ENCODE measurements around the gene ATP8B3. TPM values are rescaled to one million over a fixed set of nuclear protein-coding genes. Genes with fewer than 3 reads are reported as not detected.

ATP8B3 gene
- total and polyA plus RNA-seq, 10 of the 15 experiments (the other 5 are each of a cell fraction or from before 2014, with no cell fraction given): 0.13 to 1.7 (median 0.52) TPM

DNA sequence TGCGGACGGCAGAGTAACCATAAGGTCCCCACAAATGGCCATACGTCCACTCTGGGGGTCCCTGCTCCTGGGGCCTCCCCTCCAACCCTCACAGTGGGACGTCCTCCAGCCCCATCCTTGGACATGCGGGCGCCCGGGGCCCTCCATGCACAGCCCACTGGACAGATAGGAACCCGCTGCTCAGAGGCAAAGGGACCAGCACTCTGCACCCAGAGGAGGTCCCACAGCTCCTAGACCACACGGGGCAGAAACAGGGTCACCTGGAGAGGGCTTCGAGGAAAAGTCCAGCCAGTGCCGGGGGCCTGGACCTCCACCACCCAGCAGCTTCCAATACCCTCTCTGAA lies 25.1 kb upstream of the ATP8B3 start (continued):
- TF ChIP-seq, protein P1, sequence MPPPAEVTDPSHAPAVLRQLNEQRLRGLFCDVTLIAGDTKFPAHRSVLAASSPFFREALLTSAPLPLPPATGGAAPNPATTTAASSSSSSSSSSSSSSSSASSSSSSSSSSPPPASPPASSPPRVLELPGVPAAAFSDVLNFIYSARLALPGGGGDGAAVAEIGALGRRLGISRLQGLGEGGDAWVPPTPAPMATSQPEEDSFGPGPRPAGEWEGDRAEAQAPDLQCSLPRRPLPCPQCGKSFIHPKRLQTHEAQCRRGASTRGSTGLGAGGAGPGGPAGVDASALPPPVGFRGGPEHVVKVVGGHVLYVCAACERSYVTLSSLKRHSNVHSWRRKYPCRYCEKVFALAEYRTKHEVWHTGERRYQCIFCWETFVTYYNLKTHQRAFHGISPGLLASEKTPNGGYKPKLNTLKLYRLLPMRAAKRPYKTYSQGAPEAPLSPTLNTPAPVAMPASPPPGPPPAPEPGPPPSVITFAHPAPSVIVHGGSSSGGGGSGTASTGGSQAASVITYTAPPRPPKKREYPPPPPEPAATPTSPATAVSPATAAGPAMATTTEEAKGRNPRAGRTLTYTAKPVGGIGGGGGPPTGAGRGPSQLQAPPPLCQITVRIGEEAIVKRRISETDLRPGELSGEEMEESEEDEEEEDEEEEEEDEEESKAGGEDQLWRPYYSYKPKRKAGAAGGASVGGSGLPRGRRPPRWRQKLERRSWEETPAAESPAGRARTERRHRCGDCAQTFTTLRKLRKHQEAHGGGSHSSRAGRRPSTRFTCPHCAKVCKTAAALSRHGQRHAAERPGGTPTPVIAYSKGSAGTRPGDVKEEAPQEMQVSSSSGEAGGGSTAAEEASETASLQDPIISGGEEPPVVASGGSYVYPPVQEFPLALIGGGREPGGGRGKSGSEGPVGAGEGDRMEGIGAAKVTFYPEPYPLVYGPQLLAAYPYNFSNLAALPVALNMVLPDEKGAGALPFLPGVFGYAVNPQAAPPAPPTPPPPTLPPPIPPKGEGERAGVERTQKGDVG (CRISPR knock-in tag; IDR thresholded peaks at IDR 0.05): no peak
- TF ChIP-seq, protein P2, sequence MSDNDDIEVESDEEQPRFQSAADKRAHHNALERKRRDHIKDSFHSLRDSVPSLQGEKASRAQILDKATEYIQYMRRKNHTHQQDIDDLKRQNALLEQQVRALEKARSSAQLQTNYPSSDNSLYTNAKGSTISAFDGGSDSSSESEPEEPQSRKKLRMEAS (IDR thresholded peaks at IDR 0.05; ENCODE audit: low read depth, low read length): no peak
- TF ChIP-seq SMARCA5 (IDR thresholded peaks at IDR 0.05) (no peak), STAT3 (IDR thresholded peaks at IDR 0.05; ENCODE audit: low read depth, low read length) (no peak)
- TF ChIP-seq, protein P3, sequence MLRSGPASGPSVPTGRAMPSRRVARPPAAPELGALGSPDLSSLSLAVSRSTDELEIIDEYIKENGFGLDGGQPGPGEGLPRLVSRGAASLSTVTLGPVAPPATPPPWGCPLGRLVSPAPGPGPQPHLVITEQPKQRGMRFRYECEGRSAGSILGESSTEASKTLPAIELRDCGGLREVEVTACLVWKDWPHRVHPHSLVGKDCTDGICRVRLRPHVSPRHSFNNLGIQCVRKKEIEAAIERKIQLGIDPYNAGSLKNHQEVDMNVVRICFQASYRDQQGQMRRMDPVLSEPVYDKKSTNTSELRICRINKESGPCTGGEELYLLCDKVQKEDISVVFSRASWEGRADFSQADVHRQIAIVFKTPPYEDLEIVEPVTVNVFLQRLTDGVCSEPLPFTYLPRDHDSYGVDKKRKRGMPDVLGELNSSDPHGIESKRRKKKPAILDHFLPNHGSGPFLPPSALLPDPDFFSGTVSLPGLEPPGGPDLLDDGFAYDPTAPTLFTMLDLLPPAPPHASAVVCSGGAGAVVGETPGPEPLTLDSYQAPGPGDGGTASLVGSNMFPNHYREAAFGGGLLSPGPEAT (IDR thresholded peaks at IDR 0.05; ENCODE audit: low read depth): no peak

DNA sequence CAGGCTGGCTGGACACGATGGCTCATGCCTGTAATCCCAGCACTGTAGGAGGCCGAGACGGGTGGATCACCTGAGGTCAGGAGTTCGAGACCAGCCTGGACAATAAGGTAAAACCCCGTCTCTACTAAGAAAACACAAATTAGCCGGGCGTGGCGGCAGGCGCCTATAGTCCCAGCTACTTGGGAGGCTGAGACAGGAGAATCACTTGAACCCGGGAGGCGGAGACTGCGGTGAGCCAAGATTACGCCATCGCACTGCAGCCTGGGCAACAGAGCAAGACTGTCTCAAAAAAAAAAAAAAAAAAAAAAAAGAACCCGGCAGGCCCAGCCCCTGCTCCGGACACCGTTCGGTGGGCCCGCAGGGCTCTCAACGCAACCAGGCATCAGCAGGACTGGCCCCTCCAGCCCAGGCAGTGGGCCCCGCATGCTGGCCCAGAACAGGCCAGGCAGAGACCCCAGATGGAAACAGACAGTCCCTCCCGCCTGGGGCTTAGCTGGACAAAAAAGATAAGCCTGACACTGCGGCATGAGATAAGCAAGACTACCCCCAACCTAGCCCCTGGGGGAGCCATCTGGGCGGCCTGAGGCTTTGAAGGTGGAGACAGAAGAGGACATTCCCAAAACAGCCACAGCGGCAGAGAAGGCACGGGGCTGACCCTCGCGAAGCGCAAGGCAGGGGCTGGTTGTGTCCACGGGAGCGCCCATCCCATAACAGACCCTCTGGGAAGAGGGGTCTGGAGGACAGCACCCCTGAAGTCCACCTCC lies 24.6 kb upstream of the ATP8B3 start:
- intact Hi-C loops (cut with micrococcal nuclease; ENCODE audit: unreplicated experiment) (no loop called here), in situ Hi-C loops (cut with MboI) (no loop called here)
- DNase-seq (ENCODE audit: low read depth, low spot score) (no peak), ATAC-seq (no peak), FAIRE-seq (no peak)
- Histone ChIP-seq H3K27ac (ENCODE audit: control insufficient read depth, insufficient read depth) (no peak overlapping the region), H3K36me3 (ENCODE audit: control insufficient read depth in 2 of 2, insufficient read depth in 2 of 2, low read length in 1 of 2) (no peaks in the 10 kb centered on the region; a peak in 2 of 4 replicates), H3K4me2 (ENCODE audit: control insufficient read depth, insufficient read depth) (no peak overlapping the region), H4K20me1 (ENCODE audit: control insufficient read depth, insufficient read depth) (peaks cover 8% of the 10 kb centered on the region), H3K4me3 (no peak overlapping the region), H3K79me2 (ENCODE audit: control insufficient read depth, insufficient read depth, low read length) (peaks cover 24% of the 10 kb centered on the region), H3K9ac (ENCODE audit: control insufficient read depth, insufficient read depth, low read length) (no peak overlapping the region), H3K9me3 (replicated peaks; ENCODE audit: control insufficient read depth, insufficient read depth, low read length) (no peaks in the 10 kb centered on the region), H3K4me1 (ENCODE audit: control insufficient read depth, insufficient read depth, low read length) (no peaks in the 10 kb centered on the region), H3K27me3 (replicated peaks in 1 of 2; ENCODE audit: control insufficient read depth in 2 of 2, insufficient read depth in 2 of 2, low read length in 1 of 2) (no peaks in the 10 kb centered on the region), H2AFZ (ENCODE audit: control insufficient read depth, low read depth, low read length) (no peak overlapping the region)
- BruUV-seq (replicated peaks): no TSS peak
- WGBS (ENCODE audit: insufficient coverage, insufficient replicate concordance, low lambda C conversion rate, missing lambda C conversion rate): 91% methylated on average over 26 of the region's 31 CpGs
- SMC1A ChIA-PET (ENCODE audit: uncharacterized antibody, unreplicated experiment): interaction anchor here (0.8 to 1.0 kb wide), 2 partner anchors 11 to 75 kb away, joined by 3 read pairs; no protein-coding TSS in a partner anchor
- POLR2A ChIA-PET: no interaction called here
- CTCF ChIA-PET: interaction anchor here (0.8 to 4.2 kb wide), 6 partner anchors 8 to 479 kb away, joined by 4 to 27 read pairs (median 8); partner anchors contain the start of gene REXO1
- TF ChIP-seq TARDBP (IDR thresholded peaks at IDR 0.05; ENCODE audit: borderline replicate concordance) (no peak), TCF12 (IDR thresholded peaks at IDR 0.05; ENCODE audit: low read depth, low read length) (no peak), ESRRA (IDR thresholded peaks at IDR 0.05; ENCODE audit: low read length) (no peak), RCOR1 (conservative IDR thresholded peaks at IDR 0.05; ENCODE audit: low read depth, low read length) (no peak), BCL11A (IDR thresholded peaks at IDR 0.05; ENCODE audit: low read depth, low read length) (no peak), RBBP5 (conservative IDR thresholded peaks at IDR 0.05) (no peak)
- TF ChIP-seq, protein P4, sequence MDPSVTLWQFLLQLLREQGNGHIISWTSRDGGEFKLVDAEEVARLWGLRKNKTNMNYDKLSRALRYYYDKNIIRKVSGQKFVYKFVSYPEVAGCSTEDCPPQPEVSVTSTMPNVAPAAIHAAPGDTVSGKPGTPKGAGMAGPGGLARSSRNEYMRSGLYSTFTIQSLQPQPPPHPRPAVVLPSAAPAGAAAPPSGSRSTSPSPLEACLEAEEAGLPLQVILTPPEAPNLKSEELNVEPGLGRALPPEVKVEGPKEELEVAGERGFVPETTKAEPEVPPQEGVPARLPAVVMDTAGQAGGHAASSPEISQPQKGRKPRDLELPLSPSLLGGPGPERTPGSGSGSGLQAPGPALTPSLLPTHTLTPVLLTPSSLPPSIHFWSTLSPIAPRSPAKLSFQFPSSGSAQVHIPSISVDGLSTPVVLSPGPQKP (IDR thresholded peaks at IDR 0.05; ENCODE audit: low read depth, low read length): no peak
- TF ChIP-seq, protein P5, sequence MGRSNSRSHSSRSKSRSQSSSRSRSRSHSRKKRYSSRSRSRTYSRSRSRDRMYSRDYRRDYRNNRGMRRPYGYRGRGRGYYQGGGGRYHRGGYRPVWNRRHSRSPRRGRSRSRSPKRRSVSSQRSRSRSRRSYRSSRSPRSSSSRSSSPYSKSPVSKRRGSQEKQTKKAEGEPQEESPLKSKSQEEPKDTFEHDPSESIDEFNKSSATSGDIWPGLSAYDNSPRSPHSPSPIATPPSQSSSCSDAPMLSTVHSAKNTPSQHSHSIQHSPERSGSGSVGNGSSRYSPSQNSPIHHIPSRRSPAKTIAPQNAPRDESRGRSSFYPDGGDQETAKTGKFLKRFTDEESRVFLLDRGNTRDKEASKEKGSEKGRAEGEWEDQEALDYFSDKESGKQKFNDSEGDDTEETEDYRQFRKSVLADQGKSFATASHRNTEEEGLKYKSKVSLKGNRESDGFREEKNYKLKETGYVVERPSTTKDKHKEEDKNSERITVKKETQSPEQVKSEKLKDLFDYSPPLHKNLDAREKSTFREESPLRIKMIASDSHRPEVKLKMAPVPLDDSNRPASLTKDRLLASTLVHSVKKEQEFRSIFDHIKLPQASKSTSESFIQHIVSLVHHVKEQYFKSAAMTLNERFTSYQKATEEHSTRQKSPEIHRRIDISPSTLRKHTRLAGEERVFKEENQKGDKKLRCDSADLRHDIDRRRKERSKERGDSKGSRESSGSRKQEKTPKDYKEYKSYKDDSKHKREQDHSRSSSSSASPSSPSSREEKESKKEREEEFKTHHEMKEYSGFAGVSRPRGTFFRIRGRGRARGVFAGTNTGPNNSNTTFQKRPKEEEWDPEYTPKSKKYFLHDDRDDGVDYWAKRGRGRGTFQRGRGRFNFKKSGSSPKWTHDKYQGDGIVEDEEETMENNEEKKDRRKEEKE (IDR thresholded peaks at IDR 0.05): no peak
- RAD21 ChIA-PET (ENCODE audit: unreplicated experiment): no interaction called here

All from GM12878 (cell line).